WI38 (cell line): ENCODE results near the gene AWAT1.
"Not testable (repeated sequence)": the region's sequence is repeated elsewhere in the genome, so short reads cannot be mapped to it uniquely, and the experiment has no call there.

Experiments
- H3K4me3 ChIP-seq: 2 replicates; pipeline ENCODE4 v1.5.1; 2011; ENCODE audit warnings: low read depth, mild to moderate bottlenecking, control low read depth, low read length
- TF ChIP-seq, protein P1 (sequence below): IDR thresholded peaks from 2 replicates; pipeline ENCODE4 v1.5.1; 2012; ENCODE audit warnings: low read depth, mild to moderate bottlenecking, control low read depth, low read length

AWAT1 gene

DNA sequence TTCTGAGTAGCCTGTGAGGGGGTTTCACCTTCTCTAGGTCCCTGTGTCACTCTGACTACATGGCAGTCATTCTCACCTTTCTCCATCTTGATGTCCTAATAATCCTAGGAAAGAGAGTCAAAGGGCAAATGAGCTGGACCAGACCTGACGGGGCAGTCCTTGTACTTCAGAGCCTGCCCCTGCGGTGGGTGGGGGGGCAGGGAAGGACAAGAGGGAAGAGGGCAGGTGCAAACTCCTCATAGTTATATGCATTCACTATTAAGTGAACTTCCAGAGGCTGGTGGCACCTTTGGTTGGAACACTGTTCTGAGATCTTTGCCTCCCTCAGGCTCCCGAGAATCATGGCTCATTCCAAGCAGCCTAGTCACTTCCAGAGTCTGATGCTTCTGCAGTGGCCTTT is at the start of gene AWAT1:
AWAT1 (plus strand) TSS at position 301 of the 400 bp plus-strand sequence; CDS start at position 342, 41 bp downstream.
- TF ChIP-seq, protein P1, sequence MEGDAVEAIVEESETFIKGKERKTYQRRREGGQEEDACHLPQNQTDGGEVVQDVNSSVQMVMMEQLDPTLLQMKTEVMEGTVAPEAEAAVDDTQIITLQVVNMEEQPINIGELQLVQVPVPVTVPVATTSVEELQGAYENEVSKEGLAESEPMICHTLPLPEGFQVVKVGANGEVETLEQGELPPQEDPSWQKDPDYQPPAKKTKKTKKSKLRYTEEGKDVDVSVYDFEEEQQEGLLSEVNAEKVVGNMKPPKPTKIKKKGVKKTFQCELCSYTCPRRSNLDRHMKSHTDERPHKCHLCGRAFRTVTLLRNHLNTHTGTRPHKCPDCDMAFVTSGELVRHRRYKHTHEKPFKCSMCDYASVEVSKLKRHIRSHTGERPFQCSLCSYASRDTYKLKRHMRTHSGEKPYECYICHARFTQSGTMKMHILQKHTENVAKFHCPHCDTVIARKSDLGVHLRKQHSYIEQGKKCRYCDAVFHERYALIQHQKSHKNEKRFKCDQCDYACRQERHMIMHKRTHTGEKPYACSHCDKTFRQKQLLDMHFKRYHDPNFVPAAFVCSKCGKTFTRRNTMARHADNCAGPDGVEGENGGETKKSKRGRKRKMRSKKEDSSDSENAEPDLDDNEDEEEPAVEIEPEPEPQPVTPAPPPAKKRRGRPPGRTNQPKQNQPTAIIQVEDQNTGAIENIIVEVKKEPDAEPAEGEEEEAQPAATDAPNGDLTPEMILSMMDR, result no peak

DNA sequence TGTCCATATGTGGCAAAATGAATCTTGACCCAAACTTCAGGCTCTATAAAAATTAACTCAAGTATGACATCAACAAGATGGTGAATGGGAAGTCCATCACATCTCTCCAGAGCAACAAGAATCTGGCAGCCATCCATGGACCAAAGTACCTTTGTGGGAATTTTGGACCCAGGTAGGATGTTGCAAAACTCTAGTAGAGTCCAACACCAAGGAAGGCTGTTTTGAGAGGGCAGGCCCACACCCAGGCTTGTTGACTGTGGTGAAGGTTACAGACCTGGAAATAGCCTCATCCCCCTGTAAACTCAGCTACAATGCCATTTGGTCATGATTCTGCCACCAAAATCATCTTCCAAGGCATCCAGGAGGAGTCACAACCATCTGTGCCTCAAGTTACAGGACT is 44.2 kb upstream of the AWAT1 start:
- TF ChIP-seq, protein P1, result no peak
- no peak overlapping the region for H3K4me3 ChIP-seq

More for the DNA sequence above, at the start of gene AWAT1:
- no peak within 1 kb of the TSS for H3K4me3 ChIP-seq

DNA sequence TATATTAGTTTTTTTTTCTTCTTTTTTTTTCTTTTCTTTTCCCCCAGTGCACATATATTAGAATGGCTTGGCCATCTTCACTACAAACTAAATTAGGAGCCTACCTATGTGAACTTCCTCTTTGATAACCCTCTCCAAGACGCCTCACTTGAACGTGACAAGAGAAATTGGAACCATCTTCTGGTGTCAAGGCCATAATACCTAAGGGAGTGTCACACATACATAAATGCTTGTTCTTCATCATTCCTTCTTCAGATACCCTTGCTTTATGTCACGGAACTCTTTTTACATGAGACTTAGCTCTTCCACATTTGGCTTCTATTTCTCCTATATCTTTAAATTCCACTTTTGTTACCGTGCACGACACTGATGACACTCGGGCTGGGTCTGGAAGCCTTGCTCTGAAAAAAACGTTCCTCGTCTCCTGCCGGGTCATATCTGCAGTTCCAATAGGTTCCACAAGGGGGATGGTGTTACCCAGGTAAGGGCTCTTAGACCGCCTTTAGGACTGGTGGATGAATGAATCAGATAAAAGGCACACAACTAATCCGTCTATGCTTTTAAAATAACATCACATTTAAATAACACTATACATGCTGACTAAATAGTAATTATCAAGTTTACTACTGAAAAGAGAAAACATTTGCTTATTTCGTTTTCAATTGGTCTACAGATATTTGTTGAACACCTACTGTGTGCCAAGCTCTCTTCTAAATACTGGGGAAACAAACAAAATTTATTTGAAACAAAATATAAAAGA is 37.3 kb upstream of the AWAT1 start:
- H3K4me3 ChIP-seq, result no peak overlapping the region
- TF ChIP-seq, protein P1, result peak; percentile 60

DNA sequence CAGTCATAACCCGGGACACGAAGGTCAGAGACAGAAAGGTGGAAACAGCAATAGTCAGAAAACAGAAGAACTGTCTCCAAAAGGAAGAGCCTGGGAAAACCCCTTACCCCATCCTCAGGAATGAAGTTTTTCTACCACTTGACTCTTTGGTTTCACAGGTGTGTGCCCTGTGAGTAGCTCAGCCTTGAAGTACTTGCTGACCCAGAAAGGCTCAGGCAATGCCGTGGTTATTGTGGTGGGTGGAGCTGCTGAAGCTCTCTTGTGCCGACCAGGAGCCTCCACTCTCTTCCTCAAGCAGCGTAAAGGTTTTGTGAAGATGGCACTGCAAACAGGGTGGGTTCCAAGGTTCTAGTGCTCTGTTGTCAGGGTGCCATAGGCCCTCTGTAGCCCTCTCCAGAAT is 32.7 kb upstream of the AWAT1 start:
- TF ChIP-seq, protein P1, result no peak
- H3K4me3 ChIP-seq, result no peak overlapping the region

DNA sequence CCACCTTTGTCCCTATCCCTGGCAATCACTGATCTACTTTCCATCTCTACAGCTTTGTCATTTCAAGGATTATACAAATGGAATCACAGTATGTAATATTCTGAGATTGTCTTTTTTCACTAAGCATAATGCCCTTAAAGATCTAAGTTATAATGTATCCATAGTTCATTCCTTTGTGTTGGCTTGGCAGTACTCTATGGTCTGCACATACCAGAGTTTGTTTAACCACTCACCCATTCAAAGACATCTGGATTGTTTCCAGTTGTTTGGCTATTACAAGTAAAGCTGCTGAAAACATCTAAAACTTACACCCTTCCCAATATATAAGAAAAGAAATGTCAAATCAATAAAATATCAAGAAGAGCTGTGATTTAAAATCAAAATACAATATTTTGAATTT is 26.0 kb upstream of the AWAT1 start:
- no peak overlapping the region for H3K4me3 ChIP-seq
- TF ChIP-seq, protein P1, result no peak

DNA sequence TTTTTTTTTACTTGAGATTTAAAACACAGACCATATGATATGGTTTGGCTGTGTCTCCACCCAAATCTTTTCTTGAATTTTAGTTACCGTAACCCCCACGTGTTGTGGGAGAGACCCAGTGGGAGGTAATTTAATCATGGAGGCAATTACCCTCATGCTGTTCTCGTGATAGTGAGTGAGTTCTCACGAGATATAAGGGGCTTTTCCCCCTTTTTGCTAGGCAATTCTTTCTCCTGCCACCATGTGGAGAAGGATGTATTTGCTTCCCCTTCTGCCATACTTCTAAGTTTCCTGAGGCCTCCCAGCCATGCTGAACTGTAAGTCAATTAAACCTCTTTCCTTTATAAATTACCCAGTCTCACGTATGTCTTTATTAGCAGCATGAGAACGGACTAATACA is 24.9 kb upstream of the AWAT1 start:
- not testable (repeated sequence) for H3K4me3 ChIP-seq

DNA sequence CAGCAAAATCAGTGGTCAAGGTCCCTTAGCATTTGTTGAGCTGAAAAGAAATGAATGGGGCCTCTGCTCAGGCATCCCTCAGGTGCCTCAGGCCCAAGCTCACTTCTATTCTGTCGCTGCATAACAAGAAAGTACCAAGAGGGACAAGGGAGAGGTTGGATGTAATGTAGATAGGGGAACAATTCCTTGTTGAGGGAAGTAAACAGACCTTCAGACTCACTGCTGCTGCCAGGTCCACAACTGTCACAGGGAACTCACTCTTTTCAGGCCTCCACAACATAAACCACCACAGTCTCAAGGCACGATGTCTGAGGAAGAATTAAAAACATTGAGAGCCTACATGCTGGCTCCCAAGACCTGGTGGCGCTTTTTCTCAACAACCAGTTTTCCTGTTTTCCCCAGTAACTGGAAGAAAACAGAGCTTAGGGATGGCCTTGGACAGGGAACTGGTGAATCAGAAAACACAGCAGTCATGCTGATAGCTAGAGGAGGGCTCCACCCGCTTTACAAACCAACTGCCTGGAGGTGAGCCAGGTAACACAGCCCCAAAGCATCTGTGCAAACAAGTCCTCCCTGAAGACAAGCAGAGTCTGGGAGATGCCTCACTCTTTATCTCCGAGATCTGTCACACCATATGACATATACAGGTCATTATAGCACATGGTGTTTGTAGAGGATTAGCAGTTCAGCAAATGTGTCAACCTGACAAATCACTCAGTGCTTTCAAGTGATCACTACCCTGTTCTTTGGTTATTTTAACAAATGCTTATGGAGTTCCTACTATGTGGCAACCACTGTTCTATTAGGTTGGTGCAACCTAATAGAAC is 14.3 kb upstream of the AWAT1 start:
- H3K4me3 ChIP-seq, result no peak overlapping the region
- TF ChIP-seq, protein P1, result no peak
